Prostate gland (tissue), 2 donors: ENCODE results near the gene KRTAP5-9.

Experiments used
- POLR2A ChIP-seq: fragments of 450-650 bp; IDR thresholded peaks from one replicate; pipeline ENCODE4 v1.6.1; 2016; ENCODE audit warnings: antibody characterized with exemption, mild to moderate bottlenecking
- POLR2AphosphoS5 ChIP-seq: sonication (generic); formaldehyde crosslinking; IDR thresholded peaks from one replicate; pipeline ENCODE4 v1.6.1; 2017; ENCODE audit warnings: antibody characterized with exemption
- TF ChIP-seq, protein P1 (sequence below), 4 experiments: fragments of 200-600 bp in 2 of 4; fragments of 450-650 bp in 2 of 4; sonication (generic) in 2 of 4; IDR thresholded peaks; 1 replicate in 3 of 4; 2 replicates in 1 of 4; pipeline ENCODE4 v1.5.1; 2016 to 2019; ENCODE audit warnings: antibody characterized with exemption in 4 of 4, mild to moderate bottlenecking in 2 of 4, moderate library complexity in 2 of 4

DNA sequence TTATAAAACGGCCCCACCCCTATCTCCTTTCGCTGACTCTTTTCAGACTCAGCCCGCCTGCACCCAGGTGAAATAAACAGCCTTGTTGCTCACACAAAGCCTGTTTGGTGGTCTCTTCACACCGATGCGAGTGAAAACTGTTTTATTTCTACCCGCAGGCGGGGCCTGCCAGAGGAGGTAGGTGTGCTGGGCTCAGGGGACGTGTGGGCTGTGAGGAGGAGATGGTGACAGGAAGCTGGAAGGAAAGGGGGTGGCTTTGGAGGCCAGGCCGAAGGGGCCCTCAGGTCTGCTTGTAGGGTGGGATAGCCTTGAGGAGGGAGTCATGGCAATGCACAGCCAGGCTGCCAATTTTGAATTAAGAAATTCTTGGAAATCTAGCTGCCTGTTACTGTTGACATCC is 42.4 kb upstream of the KRTAP5-9 start:
- no peak for TF ChIP-seq POLR2AphosphoS5
- TF ChIP-seq, protein P1, sequence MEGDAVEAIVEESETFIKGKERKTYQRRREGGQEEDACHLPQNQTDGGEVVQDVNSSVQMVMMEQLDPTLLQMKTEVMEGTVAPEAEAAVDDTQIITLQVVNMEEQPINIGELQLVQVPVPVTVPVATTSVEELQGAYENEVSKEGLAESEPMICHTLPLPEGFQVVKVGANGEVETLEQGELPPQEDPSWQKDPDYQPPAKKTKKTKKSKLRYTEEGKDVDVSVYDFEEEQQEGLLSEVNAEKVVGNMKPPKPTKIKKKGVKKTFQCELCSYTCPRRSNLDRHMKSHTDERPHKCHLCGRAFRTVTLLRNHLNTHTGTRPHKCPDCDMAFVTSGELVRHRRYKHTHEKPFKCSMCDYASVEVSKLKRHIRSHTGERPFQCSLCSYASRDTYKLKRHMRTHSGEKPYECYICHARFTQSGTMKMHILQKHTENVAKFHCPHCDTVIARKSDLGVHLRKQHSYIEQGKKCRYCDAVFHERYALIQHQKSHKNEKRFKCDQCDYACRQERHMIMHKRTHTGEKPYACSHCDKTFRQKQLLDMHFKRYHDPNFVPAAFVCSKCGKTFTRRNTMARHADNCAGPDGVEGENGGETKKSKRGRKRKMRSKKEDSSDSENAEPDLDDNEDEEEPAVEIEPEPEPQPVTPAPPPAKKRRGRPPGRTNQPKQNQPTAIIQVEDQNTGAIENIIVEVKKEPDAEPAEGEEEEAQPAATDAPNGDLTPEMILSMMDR (IDR thresholded peaks at IDR 0.05): no peak
- TF ChIP-seq POLR2A: no peak
